Measurements from ENCODE around the gene APLP2. TPM values are rescaled to one million over a fixed set of nuclear protein-coding genes. Genes with fewer than 3 reads are reported as not detected.

APLP2 gene
- total RNA-seq, 1 experiment from 2014 or later = 210 TPM

DNA sequence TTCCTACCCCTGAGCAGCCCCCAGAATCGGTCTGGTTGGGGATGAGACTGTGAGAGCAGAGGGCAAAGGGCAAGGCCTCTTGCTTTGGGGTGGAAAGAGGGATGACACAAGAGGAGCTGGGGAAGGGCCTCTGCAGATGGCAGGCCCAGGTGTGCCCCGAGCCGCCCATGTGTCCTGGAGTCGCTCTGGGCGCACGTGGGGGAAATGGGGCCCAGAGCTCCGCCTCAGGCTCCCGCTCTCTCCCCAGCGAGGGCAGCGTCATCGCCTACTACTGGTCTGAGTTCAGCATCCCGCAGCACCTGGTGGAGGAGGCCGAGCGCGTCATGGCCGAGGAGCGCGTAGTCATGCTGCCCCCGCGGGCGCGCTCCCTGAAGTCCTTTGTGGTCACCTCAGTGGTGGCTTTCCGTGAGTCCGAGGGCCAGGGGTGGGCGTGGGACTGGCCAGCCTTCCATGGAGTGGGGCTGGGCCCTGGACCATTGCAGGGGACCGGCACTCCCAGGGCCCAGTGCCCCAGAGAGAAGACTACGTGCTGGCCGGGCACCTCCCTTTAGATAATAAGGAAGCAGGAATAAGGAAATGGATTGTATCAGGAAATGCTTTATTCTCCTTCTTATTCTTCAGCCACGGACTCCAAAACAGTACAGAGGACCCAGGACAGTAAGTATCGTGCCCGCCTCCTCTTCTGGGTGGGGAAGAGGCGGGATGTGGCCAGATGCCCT lies 120.0 kb downstream of the APLP2 start:
- no TSS peak for BruUV-seq (replicated peaks)
- H3K4me2 ChIP-seq (ENCODE audit: low read length) = no peak overlapping the region
- 0 out of 4 replicates have a peak, but pooled peaks cover 0 to 2% of the 10 kb centered on the region in 2 experiments for H3K36me3 ChIP-seq (ENCODE audit: control insufficient read depth in 1 of 2, insufficient read depth in 2 of 2, low read length in 2 of 2)
- DNase-seq (ENCODE audit: low read depth, low spot score) (no peak), ATAC-seq (peak; percentile 34; the same call in 1 of the 2 replicates)
- ChIA-PET POLR2A (no interaction called here), RAD21 (ENCODE audit: low non-redundant PET in 1 of 2, low total read pairs in 2 of 2, uncharacterized antibody in 2 of 2, unreplicated experiment in 2 of 2) (no interaction called here), CTCF (no interaction called here)
- intact Hi-C loops (cut with micrococcal nuclease) = no loop called here
- H3K4me1 ChIP-seq (ENCODE audit: control insufficient read depth in 1 of 2, insufficient read depth in 2 of 2, low read length in 2 of 2) = no peaks in the 10 kb centered on the region
- no peaks in the 10 kb centered on the region for H3K9me2 ChIP-seq (ENCODE audit: insufficient read depth)
- no peak overlapping the region for H3K27ac ChIP-seq (ENCODE audit: low read depth, low read length)
- H2AFZ ChIP-seq (ENCODE audit: low read depth, low read length, poor library complexity, severe bottlenecking) = no peak overlapping the region
- TF ChIP-seq, protein P1, sequence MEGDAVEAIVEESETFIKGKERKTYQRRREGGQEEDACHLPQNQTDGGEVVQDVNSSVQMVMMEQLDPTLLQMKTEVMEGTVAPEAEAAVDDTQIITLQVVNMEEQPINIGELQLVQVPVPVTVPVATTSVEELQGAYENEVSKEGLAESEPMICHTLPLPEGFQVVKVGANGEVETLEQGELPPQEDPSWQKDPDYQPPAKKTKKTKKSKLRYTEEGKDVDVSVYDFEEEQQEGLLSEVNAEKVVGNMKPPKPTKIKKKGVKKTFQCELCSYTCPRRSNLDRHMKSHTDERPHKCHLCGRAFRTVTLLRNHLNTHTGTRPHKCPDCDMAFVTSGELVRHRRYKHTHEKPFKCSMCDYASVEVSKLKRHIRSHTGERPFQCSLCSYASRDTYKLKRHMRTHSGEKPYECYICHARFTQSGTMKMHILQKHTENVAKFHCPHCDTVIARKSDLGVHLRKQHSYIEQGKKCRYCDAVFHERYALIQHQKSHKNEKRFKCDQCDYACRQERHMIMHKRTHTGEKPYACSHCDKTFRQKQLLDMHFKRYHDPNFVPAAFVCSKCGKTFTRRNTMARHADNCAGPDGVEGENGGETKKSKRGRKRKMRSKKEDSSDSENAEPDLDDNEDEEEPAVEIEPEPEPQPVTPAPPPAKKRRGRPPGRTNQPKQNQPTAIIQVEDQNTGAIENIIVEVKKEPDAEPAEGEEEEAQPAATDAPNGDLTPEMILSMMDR (IDR thresholded peaks at IDR 0.05 in 2 of 3, conservative IDR thresholded peaks at IDR 0.05 in 1 of 3; ENCODE audit: borderline replicate concordance in 1 of 3, insufficient read depth in 1 of 3, low read depth in 2 of 3, low read length in 2 of 3) = 0 out of 6 replicates have a peak, but pooled peaks of 1 of the 3 experiments have one; percentile 7
- TF ChIP-seq SIN3A (IDR thresholded peaks at IDR 0.05; ENCODE audit: low read depth) = no peak
- H3K9ac ChIP-seq (ENCODE audit: low read length) = no peak overlapping the region
- no peak overlapping the region for H3K4me3 ChIP-seq (replicated peaks in 1 of 2; ENCODE audit: low read depth in 1 of 2, low read length in 2 of 2)
- no peaks in the 10 kb centered on the region for H4K20me1 ChIP-seq (ENCODE audit: insufficient read depth)
- H3K9me3 ChIP-seq (ENCODE audit: control insufficient read depth in 1 of 2, insufficient read depth in 1 of 2, low read depth in 1 of 2, low read length in 2 of 2) = no peaks in the 10 kb centered on the region
- H3K79me2 ChIP-seq (ENCODE audit: insufficient read depth, low read length) = peaks cover 38% of the 10 kb centered on the region
- no peaks in the 10 kb centered on the region for H3K27me3 ChIP-seq (ENCODE audit: insufficient read depth, low read length)

DNA sequence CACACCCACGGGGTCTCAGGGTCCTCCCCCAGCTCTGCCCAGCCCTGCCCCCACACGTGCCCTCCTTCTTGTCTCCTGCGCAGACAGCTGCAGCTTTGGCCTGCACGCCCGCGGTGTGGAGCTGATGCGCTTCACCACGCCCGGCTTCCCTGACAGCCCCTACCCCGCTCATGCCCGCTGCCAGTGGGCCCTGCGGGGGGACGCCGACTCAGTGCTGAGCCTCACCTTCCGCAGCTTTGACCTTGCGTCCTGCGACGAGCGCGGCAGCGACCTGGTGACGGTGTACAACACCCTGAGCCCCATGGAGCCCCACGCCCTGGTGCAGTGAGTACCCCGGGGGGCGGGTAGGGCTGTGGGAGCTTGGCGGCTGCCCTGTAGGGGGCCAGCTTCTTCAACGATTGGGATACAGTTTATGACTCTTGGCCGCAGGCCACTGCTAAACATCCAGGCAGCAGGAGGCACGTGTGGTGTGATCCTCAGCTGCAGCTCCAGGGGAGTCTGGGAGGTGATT lies 120.7 kb downstream of the APLP2 start:
- H3K4me1 ChIP-seq (ENCODE audit: control insufficient read depth in 1 of 2, insufficient read depth in 2 of 2, low read length in 2 of 2) = no peaks in the 10 kb centered on the region
- H3K27ac ChIP-seq (ENCODE audit: low read depth, low read length) = no peak overlapping the region
- H3K9me3 ChIP-seq (ENCODE audit: control insufficient read depth in 1 of 2, insufficient read depth in 1 of 2, low read depth in 1 of 2, low read length in 2 of 2) = no peaks in the 10 kb centered on the region
- H3K27me3 ChIP-seq (ENCODE audit: insufficient read depth, low read length) = no peaks in the 10 kb centered on the region
- no peak overlapping the region for H3K9ac ChIP-seq (ENCODE audit: low read length)
- ChIA-PET POLR2A (no interaction called here), RAD21 (ENCODE audit: low non-redundant PET in 1 of 2, low total read pairs in 2 of 2, uncharacterized antibody in 2 of 2, unreplicated experiment in 2 of 2) (no interaction called here), CTCF (no interaction called here)
- H4K20me1 ChIP-seq (ENCODE audit: insufficient read depth) = no peaks in the 10 kb centered on the region
- intact Hi-C loops (cut with micrococcal nuclease) = no loop called here
- no peak overlapping the region for H3K4me2 ChIP-seq (ENCODE audit: low read length)
- DNase-seq (ENCODE audit: low read depth, low spot score) (no peak), ATAC-seq (no peak)
- H3K9me2 ChIP-seq (ENCODE audit: insufficient read depth) = no peaks in the 10 kb centered on the region
- H3K79me2 ChIP-seq (ENCODE audit: insufficient read depth, low read length) = peaks cover 32% of the 10 kb centered on the region
- BruUV-seq (replicated peaks) = no TSS peak
- H2AFZ ChIP-seq (ENCODE audit: low read depth, low read length, poor library complexity, severe bottlenecking) = no peak overlapping the region
- H3K4me3 ChIP-seq (replicated peaks in 1 of 2; ENCODE audit: low read depth in 1 of 2, low read length in 2 of 2) = no peak overlapping the region
- peaks cover 3 to 4% of the 10 kb centered on the region in 2 experiments; a peak in 1 of 4 replicates for H3K36me3 ChIP-seq (ENCODE audit: control insufficient read depth in 1 of 2, insufficient read depth in 2 of 2, low read length in 2 of 2)
- TF ChIP-seq CBX3 (IDR thresholded peaks at IDR 0.05; ENCODE audit: low read depth) (no peak), FOSL1 (IDR thresholded peaks at IDR 0.05; ENCODE audit: low read depth) (no peak), JUND (IDR thresholded peaks at IDR 0.05) (no peak), YY1 (IDR thresholded peaks at IDR 0.05; ENCODE audit: extremely low read depth, insufficient replicate concordance, low read depth, low read length) (no peak), CEBPB (IDR thresholded peaks at IDR 0.05; ENCODE audit: low read depth) (no peak), SIN3A (IDR thresholded peaks at IDR 0.05; ENCODE audit: low read depth) (no peak), TCF7L2 (IDR thresholded peaks at IDR 0.05; ENCODE audit: borderline replicate concordance, extremely low read depth, insufficient read depth, insufficient read length) (no peak), RAD21 (IDR thresholded peaks at IDR 0.05; ENCODE audit: low read depth) (no peak), POLR2AphosphoS5 (IDR thresholded peaks at IDR 0.05; ENCODE audit: low read depth, low read length) (no peak), SP1 (IDR thresholded peaks at IDR 0.05; ENCODE audit: low read depth) (no peak), ELF1 (IDR thresholded peaks at IDR 0.05; ENCODE audit: borderline replicate concordance, low read depth) (no peak), EGR1 (IDR thresholded peaks at IDR 0.05; ENCODE audit: low read depth) (no peak), ZNF274 (IDR thresholded peaks at IDR 0.05; ENCODE audit: low read depth, low read length) (no peak)
- TF ChIP-seq, protein P1 (IDR thresholded peaks at IDR 0.05 in 2 of 3, conservative IDR thresholded peaks at IDR 0.05 in 1 of 3; ENCODE audit: borderline replicate concordance in 1 of 3, insufficient read depth in 1 of 3, low read depth in 2 of 3, low read length in 2 of 3) = no peak
